Measurements from ENCODE around the gene DDB1.
A peak's percentile ranks its signal among the peaks of the same experiment; 100 is the strongest.

GRCh38 chr11:61294717-61295595 is 37.9 kb downstream of the DDB1 start, which contains the start of gene VWCE:
- TF ChIP-seq CTCF (conservative IDR thresholded peaks at IDR 0.05; ENCODE audit: low read depth, low read length), result peak; percentile 40
- no peak for TF ChIP-seq POLR2A (IDR thresholded peaks at IDR 0.05; ENCODE audit: low read depth, low read length)
- no peak for TF ChIP-seq NFE2L2 (IDR thresholded peaks at IDR 0.05; ENCODE audit: low read depth, low read length)
- peak; percentile 28; the same call in 1 of the 2 replicates for TF ChIP-seq RAD21 (IDR thresholded peaks at IDR 0.05; ENCODE audit: low read length)
- peak; percentile 50; the same call in 1 of the 2 replicates for TF ChIP-seq MXI1 (IDR thresholded peaks at IDR 0.05; ENCODE audit: borderline replicate concordance, low read depth, low read length)
- no peak for TF ChIP-seq USF2 (IDR thresholded peaks at IDR 0.05; ENCODE audit: low read depth, low read length)
- TF ChIP-seq RCOR1 (IDR thresholded peaks at IDR 0.05; ENCODE audit: insufficient replicate concordance, low read length), result no peak
- TF ChIP-seq MAZ (IDR thresholded peaks at IDR 0.05; ENCODE audit: borderline replicate concordance, low read depth, low read length), result peak; percentile 64; the same call in 1 of the 2 replicates
- TF ChIP-seq BHLHE40 (IDR thresholded peaks at IDR 0.05; ENCODE audit: low read depth, low read length), result no peak
- TF ChIP-seq CHD1 (IDR thresholded peaks at IDR 0.05; ENCODE audit: low read depth, low read length), result no peak
